Measurements from ENCODE around the gene KAZN.

GRCh38 chr1:14698314-14698713 lies 99.8 kb downstream of the KAZN start:
- TF ChIP-seq CTCF (IDR thresholded peaks at IDR 0.05) (no peak), POLR2A (IDR thresholded peaks at IDR 0.05) (no peak)
